NT2/D1 (cell line): ENCODE results near the gene ARL4D.

Source experiments
- DNase-seq: peaks from one replicate; pipeline ENCODE4 v3.0.0-alpha.2; 2011; ENCODE audit warnings: low read depth, low spot score
- H3K27me3 ChIP-seq: 2 replicates; pipeline ENCODE4 v1.6.0; 2011; ENCODE audit warnings: mild to moderate bottlenecking; ENCODE audit not compliant: insufficient read length, insufficient read depth
- H3K36me3 ChIP-seq: 2 replicates; pipeline ENCODE4 v1.6.1; 2011; ENCODE audit warnings: mild to moderate bottlenecking, low read length, mixed read lengths; ENCODE audit not compliant: insufficient read depth, insufficient read length
- H3K4me1 ChIP-seq: 2 replicates; pipeline ENCODE4 v1.5.1; 2011; ENCODE audit not compliant: insufficient read depth, insufficient read length
- H3K4me3 ChIP-seq: 2 replicates; pipeline ENCODE4 v1.5.1; 2011; ENCODE audit warnings: low read depth; ENCODE audit not compliant: insufficient read length
- H3K9ac ChIP-seq: 2 replicates; pipeline ENCODE4 v1.6.0; 2011; ENCODE audit warnings: low read depth; ENCODE audit not compliant: insufficient read length
- H3K9me3 ChIP-seq: 2 replicates; pipeline ENCODE4 v1.5.1; 2011; ENCODE audit warnings: mild to moderate bottlenecking, low read length; ENCODE audit not compliant: insufficient read depth
- SUZ12 ChIP-seq: IDR thresholded peaks from 2 replicates; pipeline ENCODE4 v1.6.1; 2011; ENCODE audit not compliant: insufficient read length, insufficient read depth; ENCODE audit errors: extremely low read depth
- YY1 ChIP-seq: IDR thresholded peaks from 2 replicates; pipeline ENCODE4 v1.6.1; 2011; ENCODE audit not compliant: insufficient read length, insufficient read depth
- ZNF274 ChIP-seq: IDR thresholded peaks from 2 replicates; pipeline ENCODE4 v1.6.1; 2011; ENCODE audit warnings: mild to moderate bottlenecking, low read depth, low read length

Gene ARL4D

GRCh38 chr17:43439041-43439440, 40.2 kb downstream of the ARL4D start:
- Histone ChIP-seq H3K27me3 (no peaks in the 10 kb centered on the region), H3K9me3 (no peaks in the 10 kb centered on the region), H3K4me3 (no peak overlapping the region), H3K4me1 (no peaks in the 10 kb centered on the region), H3K9ac (no peak overlapping the region), H3K36me3 (no peaks in the 10 kb centered on the region)
- TF ChIP-seq SUZ12 (no peak), ZNF274 (no peak), YY1 (no peak)
- peak; percentile 28 for DNase-seq

- DNase-seq: no peak
- TF ChIP-seq ZNF274 (no peak), YY1 (no peak), SUZ12 (no peak)
- H3K9ac ChIP-seq: no peak overlapping the region
- H3K36me3 ChIP-seq: no peaks in the 10 kb centered on the region
- H3K4me1 ChIP-seq: no peaks in the 10 kb centered on the region
- H3K4me3 ChIP-seq: no peak overlapping the region
- H3K27me3 ChIP-seq: no peaks in the 10 kb centered on the region
- no peaks in the 10 kb centered on the region for H3K9me3 ChIP-seq
These were observed 43.9 kb downstream of the ARL4D start for GRCh38 chr17:43442711-43443110.

DNA sequence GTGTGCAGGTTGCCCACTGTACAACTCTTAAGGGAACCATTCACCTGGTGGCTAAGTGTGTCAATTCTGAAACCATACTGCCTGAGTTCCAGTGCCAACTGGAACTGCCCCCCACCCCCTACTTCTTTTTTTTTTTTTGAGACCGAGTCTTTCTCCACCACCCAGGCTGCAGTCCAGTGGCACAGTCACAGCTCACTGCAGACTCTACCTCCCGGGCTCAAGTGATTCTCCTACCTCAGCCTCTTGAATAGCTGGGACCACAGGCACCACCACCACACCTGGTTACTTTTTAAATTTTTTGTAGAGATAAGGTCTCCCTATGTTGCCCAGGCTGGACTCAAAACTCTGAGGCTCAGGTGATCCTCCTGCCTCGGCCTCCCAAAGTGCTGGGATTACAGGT, 44.6 kb downstream of the ARL4D start:
- Histone ChIP-seq H3K27me3 (no peaks in the 10 kb centered on the region), H3K36me3 (no peaks in the 10 kb centered on the region), H3K9me3 (no peaks in the 10 kb centered on the region), H3K4me3 (no peak overlapping the region), H3K9ac (no peak overlapping the region), H3K4me1 (no peaks in the 10 kb centered on the region)
- DNase-seq: no peak
- TF ChIP-seq ZNF274: no peak
- no peak for TF ChIP-seq SUZ12
- no peak for TF ChIP-seq YY1

DNA sequence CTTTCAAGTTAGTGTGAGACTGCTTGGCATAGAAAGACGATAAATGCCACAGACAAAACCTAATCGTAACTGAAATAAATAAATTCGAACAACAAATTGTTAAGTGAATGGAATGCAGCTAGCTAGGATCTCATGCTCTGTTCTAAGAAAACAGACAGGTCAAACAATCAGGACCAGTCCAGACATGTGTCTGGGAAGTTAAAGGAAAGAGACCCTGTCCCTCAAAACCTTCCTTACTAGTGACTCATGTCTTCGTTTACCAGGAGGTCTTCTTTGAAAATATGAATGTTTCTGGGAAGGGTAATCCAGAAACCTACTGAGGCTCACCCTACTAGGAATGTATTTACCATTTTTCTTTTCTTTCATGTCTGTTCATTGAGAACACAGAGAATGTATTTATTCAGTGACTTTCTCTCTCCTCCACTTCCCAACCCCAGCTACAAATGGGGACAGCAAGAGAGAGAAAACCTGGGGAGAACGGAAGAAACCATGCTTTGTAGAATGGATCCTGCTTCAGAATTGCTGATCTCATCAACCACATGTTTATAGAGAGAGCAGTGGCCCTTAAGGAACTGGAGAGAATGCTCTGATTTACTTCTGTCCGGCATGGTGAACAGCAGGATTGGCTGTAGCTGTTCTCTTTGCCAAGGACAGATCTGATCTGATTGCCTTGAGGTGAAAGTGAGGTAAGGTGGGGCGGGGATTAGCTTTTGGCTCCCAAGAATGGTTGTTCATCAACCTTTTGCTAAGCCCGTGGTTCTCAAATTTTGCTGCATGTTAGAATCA, 45.6 kb downstream of the ARL4D start:
- TF ChIP-seq ZNF274 (no peak), SUZ12 (no peak), YY1 (no peak)
- no peaks in the 10 kb centered on the region for H3K27me3 ChIP-seq
- DNase-seq: no peak
- no peaks in the 10 kb centered on the region for H3K36me3 ChIP-seq
- no peaks in the 10 kb centered on the region for H3K4me1 ChIP-seq
- H3K4me3 ChIP-seq: no peak overlapping the region
- no peak overlapping the region for H3K9ac ChIP-seq
- no peaks in the 10 kb centered on the region for H3K9me3 ChIP-seq

- Histone ChIP-seq H3K9me3 (no peaks in the 10 kb centered on the region), H3K9ac (no peak overlapping the region), H3K4me1 (no peaks in the 10 kb centered on the region), H3K27me3 (no peaks in the 10 kb centered on the region), H3K4me3 (no peak overlapping the region), H3K36me3 (no peaks in the 10 kb centered on the region)
- no peak for TF ChIP-seq YY1
- no peak for TF ChIP-seq SUZ12
- no peak for TF ChIP-seq ZNF274
- DNase-seq: no peak
These were observed 46.3 kb downstream of the ARL4D start for GRCh38 chr17:43445009-43445589.

- Histone ChIP-seq H3K9ac (no peak overlapping the region), H3K4me3 (no peak overlapping the region), H3K4me1 (no peaks in the 10 kb centered on the region), H3K27me3 (no peaks in the 10 kb centered on the region), H3K9me3 (no peaks in the 10 kb centered on the region; the same call in 1 of the 2 replicates), H3K36me3 (no peaks in the 10 kb centered on the region)
- TF ChIP-seq YY1: no peak
- TF ChIP-seq ZNF274: no peak
- no peak for TF ChIP-seq SUZ12
- no peak for DNase-seq
These were observed 48.0 kb downstream of the ARL4D start for GRCh38 chr17:43446773-43447172.

DNA sequence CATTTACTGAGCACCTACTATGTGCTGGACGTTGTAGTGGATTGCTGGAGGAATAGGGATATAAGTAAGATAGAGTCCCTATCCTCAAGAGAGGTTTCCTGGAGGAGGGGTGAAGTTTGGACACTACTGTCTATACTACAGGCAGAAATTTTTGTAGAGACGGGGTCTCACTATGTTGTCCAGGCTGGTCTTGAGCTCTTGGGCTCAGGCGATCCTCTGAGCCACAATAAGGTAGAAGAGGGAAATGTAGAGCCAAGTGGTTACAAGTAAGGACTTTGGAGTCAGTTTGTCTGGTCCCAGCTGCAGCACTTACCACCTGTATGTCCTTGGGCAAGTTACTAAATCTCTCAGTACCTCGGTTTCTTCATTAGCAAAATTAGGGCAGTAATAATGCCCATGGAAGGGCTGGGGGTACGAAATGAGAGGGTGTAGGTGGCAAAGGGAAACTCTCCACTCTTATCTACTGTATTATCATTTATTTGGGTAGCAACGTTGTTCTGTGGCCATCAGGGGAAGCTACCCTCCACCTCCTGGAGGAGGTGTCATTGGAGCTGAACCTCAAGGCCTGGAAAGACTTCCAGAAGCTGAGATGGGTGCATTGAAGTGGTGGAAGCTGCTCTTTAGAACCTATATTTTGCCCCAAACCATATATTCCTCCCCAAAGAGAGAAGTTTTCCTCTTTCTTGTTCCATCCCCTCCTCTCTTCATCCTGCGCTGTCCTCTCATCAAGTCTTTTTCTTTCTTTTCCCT, 50.1 kb downstream of the ARL4D start:
- no peaks in the 10 kb centered on the region for H3K36me3 ChIP-seq
- H3K4me1 ChIP-seq: no peaks in the 10 kb centered on the region
- H3K4me3 ChIP-seq: no peak overlapping the region
- TF ChIP-seq SUZ12 (no peak), ZNF274 (no peak), YY1 (no peak)
- no peaks in the 10 kb centered on the region; the same call in 1 of the 2 replicates for H3K9me3 ChIP-seq
- no peak for DNase-seq
- no peaks in the 10 kb centered on the region for H3K27me3 ChIP-seq
- H3K9ac ChIP-seq: no peak overlapping the region
